Nephron progenitor cell (in vitro differentiated cells): ENCODE results near the gene TOM1L2.
A peak's percentile ranks its signal among the peaks of the same experiment; 100 is the strongest.

Experiments used
- DNase-seq: peaks from one replicate; pipeline ENCODE4 v3.0.0; 2021
- H3K27ac Mint-ChIP-seq: 2 replicates; pipeline ENCODE4 v1.8.0; 2021; ENCODE audit warnings: mild to moderate bottlenecking, moderate library complexity, mixed read lengths
- H3K27me3 Mint-ChIP-seq: 2 replicates; pipeline ENCODE4 v1.8.0; 2021; ENCODE audit warnings: mild to moderate bottlenecking, low read depth, mixed read lengths; ENCODE audit not compliant: poor library complexity
- H3K36me3 Mint-ChIP-seq: 2 replicates; pipeline ENCODE4 v1.8.0; 2021; ENCODE audit warnings: low read depth, mixed read lengths
- H3K4me1 Mint-ChIP-seq: 2 replicates; pipeline ENCODE4 v1.8.0; 2021; ENCODE audit warnings: mixed read lengths
- H3K4me3 Mint-ChIP-seq: 2 replicates; pipeline ENCODE4 v1.8.0; 2021; ENCODE audit warnings: mild to moderate bottlenecking, moderate library complexity, mixed read lengths
- H3K9me3 Mint-ChIP-seq: 2 replicates; pipeline ENCODE4 v1.8.0; 2021; ENCODE audit warnings: mild to moderate bottlenecking, moderate library complexity, mixed read lengths
- TF ChIP-seq, protein P1 (sequence below): fragments of 200-600 bp; sonication (generic); IDR thresholded peaks from 2 replicates; pipeline ENCODE4 v1.5.0; 2021; ENCODE audit warnings: antibody characterized with exemption

TOM1L2 gene

DNA sequence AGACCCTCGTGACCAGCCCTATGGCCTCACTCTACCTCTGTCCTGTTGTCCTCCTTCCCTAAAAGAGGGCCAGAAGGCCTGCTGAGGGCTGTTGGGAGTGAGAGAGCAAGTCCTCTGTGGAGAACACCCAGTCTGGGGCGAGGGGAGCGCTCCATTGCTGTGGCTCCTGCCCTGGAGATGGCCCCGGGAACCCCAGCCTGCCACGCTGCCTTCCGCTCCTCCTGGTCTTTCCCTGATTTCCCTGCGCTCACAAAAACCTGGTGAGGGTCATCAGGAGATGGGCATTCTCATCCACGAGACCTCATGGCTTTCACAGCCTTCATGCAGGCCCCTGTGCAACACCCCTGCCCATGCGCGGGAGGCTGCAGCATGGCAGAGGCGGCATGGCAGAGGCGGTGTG, 21.7 kb upstream of the TOM1L2 start:
- TF ChIP-seq, protein P1, sequence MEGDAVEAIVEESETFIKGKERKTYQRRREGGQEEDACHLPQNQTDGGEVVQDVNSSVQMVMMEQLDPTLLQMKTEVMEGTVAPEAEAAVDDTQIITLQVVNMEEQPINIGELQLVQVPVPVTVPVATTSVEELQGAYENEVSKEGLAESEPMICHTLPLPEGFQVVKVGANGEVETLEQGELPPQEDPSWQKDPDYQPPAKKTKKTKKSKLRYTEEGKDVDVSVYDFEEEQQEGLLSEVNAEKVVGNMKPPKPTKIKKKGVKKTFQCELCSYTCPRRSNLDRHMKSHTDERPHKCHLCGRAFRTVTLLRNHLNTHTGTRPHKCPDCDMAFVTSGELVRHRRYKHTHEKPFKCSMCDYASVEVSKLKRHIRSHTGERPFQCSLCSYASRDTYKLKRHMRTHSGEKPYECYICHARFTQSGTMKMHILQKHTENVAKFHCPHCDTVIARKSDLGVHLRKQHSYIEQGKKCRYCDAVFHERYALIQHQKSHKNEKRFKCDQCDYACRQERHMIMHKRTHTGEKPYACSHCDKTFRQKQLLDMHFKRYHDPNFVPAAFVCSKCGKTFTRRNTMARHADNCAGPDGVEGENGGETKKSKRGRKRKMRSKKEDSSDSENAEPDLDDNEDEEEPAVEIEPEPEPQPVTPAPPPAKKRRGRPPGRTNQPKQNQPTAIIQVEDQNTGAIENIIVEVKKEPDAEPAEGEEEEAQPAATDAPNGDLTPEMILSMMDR, result no peak
- H3K36me3 Mint-ChIP-seq, result no peaks in the 10 kb centered on the region
- no peaks in the 10 kb centered on the region for H3K9me3 Mint-ChIP-seq
- H3K4me3 Mint-ChIP-seq, result no peak overlapping the region
- H3K27ac Mint-ChIP-seq, result no peak overlapping the region
- H3K4me1 Mint-ChIP-seq, result peaks cover 26% of the 10 kb centered on the region
- H3K27me3 Mint-ChIP-seq, result peaks cover 7% of the 10 kb centered on the region
- no peak for DNase-seq

DNA sequence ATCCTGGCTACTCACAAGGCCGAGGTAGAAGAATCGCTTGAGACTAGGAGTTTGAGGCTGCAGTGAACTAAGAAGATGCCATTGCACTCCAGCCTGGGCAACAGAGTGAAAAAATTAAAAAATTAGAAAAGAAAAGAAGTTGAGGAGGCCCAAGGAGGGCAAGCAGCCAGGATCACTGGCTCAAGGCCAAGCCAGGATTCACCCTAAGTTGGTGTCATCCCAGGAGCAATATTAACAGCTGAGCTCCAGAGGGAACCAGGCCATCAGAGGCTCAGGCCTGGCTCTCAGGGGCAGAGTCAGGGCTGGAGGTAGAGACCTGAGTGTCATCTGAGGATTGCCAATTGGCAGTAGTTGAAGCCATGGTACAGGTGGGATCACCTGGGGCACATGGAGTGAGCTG, 21.2 kb upstream of the TOM1L2 start:
- Mint-ChIP-seq H3K27ac (no peak overlapping the region), H3K9me3 (no peaks in the 10 kb centered on the region), H3K27me3 (peaks cover 9% of the 10 kb centered on the region), H3K36me3 (no peaks in the 10 kb centered on the region), H3K4me3 (no peak overlapping the region), H3K4me1 (peaks cover 27% of the 10 kb centered on the region)
- TF ChIP-seq, protein P1, result no peak
- DNase-seq, result no peak

DNA sequence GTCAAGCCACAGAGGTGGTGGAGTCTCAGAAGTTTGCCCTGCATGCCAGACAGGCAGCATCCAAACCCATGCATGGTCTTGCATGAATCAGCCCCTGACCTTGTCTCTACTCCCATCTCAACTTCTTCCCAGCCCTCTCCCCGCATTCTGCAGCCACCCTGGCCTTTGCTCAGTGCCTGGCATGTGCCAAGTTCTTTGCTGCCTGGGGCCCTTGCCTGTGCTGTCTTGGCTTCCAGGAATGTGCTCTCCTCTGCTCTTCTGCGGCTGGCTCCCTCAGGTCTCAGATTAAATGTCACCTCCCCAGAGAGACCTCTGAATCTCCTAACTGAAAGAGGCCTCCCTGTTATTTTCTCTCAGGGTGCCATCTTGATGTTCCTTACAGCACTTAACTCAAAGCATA, 18.1 kb upstream of the TOM1L2 start:
- H3K36me3 Mint-ChIP-seq, result no peaks in the 10 kb centered on the region
- no peak overlapping the region for H3K4me3 Mint-ChIP-seq
- peaks cover 23% of the 10 kb centered on the region for H3K4me1 Mint-ChIP-seq
- TF ChIP-seq, protein P1, result no peak
- DNase-seq, result no peak
- H3K27ac Mint-ChIP-seq, result no peak overlapping the region
- no peaks in the 10 kb centered on the region for H3K9me3 Mint-ChIP-seq
- peaks cover 10% of the 10 kb centered on the region for H3K27me3 Mint-ChIP-seq

DNA sequence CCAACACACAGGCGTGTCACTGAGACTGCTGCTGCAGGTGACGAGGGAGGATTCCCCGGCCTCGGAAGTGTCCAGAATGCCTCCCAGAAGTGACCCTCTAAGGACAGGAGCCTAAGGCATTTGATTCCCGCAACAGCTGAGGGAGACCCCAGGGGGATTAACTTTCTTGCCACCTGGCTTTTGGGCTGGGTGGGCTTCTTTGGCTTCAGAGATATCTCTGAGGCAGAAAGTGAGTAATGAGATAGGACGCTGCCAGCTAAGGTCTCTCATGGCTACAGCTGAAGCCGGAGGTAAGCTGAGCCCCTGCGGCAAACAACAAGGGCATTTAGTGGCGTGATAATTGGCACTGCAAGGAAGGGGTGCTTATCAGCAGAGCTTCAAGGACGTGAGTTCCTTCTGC, 17.4 kb upstream of the TOM1L2 start:
- TF ChIP-seq, protein P1, result no peak
- H3K9me3 Mint-ChIP-seq, result no peaks in the 10 kb centered on the region
- H3K4me1 Mint-ChIP-seq, result peaks cover 16% of the 10 kb centered on the region
- DNase-seq, result no peak
- H3K36me3 Mint-ChIP-seq, result no peaks in the 10 kb centered on the region
- H3K27me3 Mint-ChIP-seq, result peaks cover 10% of the 10 kb centered on the region
- H3K27ac Mint-ChIP-seq, result no peak overlapping the region
- H3K4me3 Mint-ChIP-seq, result no peak overlapping the region

DNA sequence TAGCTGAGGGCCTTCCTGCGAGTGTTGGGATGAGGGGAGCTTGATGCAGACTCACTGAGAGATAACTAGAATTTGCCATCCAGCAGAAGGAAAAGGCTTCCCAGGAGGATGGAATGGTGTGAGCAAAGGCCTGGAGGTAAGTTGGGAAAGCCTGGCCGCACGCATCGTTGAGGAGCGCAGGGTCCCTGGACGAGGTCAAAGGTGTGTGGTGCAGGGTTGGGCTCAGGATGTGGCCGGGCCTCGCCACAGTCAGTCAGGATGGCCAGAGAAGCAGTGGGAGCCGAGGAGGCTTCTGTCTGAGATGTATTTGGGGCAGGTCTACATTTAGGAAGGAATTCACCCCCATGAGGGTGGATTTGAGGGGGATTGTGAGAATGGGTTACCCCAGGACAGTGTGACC, 16.9 kb upstream of the TOM1L2 start:
- Mint-ChIP-seq H3K4me3 (no peak overlapping the region), H3K4me1 (peaks cover 13% of the 10 kb centered on the region)
- DNase-seq, result no peak

DNA sequence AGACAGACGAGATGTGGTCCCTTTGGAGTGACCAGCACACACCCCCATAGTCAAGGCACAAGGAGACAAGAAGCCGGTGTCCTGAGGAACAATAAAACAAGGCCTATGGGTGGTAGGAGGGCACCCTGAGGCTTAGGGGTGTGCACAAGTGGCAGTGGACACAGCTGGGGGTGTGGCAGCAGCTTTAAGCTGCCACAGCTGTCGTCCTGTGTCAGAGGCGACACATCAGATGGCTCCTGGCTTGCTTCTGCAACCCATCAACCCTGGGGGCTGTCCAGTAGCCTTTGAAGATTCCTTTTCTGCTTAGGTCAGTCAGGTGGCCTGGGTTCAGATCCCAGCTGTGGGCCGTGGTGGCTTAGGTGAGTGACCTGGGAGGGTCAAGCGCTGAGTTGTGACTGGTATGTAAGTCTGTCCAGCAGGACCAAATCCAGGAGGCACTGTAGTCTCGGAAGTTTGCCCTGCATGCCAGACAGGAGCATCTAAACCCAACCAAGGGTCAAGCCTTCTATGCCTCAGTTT, 16.3 kb upstream of the TOM1L2 start:
- Mint-ChIP-seq H3K36me3 (no peaks in the 10 kb centered on the region), H3K9me3 (no peaks in the 10 kb centered on the region), H3K4me1 (peaks cover 13% of the 10 kb centered on the region), H3K27ac (no peak overlapping the region), H3K27me3 (peaks cover 7% of the 10 kb centered on the region), H3K4me3 (no peak overlapping the region)
- no peak for DNase-seq
- TF ChIP-seq, protein P1, result no peak

More for the DNA sequence above, 16.9 kb upstream of the TOM1L2 start:
- Mint-ChIP-seq H3K27me3 (peaks cover 9% of the 10 kb centered on the region), H3K27ac (peak overlapping the region; percentile 56), H3K36me3 (no peaks in the 10 kb centered on the region), H3K9me3 (no peaks in the 10 kb centered on the region)
- TF ChIP-seq, protein P1, result no peak
